Measurements from ENCODE around the gene CD59.
"Not testable (repeated sequence)": the region's sequence is repeated elsewhere in the genome, so short reads cannot be mapped to it uniquely, and the experiment has no call there.

CD59 gene

GRCh38 chr11:33751878-33752277 lies 15.7 kb upstream of the CD59 start:
- H3K27ac ChIP-seq = no peak overlapping the region

DNA sequence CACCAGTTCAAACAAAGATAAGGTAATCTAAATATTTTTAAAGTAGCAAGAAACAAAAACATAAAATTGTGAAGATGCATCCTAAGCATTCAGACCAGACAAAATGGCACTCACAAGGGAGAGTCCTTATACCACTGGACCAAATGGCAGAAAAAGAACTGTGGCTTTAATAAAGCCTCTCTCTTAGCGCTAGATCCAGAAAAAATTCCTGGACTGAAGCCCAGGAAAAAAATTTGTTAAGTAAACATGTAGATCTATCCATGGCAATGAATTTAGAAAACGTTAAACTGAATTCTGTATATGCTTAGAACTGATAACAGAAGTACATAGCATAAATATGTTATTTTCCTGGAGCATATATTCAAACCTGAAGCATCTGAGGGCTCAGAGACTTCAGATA lies 11.8 kb upstream of the CD59 start:
- Histone ChIP-seq H3K27ac (no peak overlapping the region), H3K4me3 (no peak overlapping the region)

More at GRCh38 chr11:33751878-33752277, 15.7 kb upstream of the CD59 start:
- no peak overlapping the region for H3K4me3 ChIP-seq

DNA sequence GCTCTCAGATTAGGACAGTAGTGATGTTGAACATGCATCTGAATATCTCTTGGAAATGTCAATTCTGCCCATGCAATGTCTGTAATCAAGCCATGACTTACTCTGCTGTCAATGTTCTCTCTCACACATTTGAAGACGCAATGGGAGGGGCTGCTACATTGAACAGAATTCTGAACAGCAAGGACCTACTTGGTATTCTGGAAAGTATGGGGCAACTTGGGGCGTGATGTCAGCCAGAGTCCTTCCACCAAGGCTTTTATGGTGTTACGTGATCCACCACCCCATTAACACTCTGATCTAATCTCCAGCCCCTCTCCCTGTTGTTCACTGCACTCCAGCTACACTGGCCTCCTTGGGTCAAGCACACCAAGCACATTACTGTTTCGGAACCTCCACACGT lies 7.1 kb upstream of the CD59 start:
- Histone ChIP-seq H3K4me3 (no peak overlapping the region), H3K27ac (no peak overlapping the region)

DNA sequence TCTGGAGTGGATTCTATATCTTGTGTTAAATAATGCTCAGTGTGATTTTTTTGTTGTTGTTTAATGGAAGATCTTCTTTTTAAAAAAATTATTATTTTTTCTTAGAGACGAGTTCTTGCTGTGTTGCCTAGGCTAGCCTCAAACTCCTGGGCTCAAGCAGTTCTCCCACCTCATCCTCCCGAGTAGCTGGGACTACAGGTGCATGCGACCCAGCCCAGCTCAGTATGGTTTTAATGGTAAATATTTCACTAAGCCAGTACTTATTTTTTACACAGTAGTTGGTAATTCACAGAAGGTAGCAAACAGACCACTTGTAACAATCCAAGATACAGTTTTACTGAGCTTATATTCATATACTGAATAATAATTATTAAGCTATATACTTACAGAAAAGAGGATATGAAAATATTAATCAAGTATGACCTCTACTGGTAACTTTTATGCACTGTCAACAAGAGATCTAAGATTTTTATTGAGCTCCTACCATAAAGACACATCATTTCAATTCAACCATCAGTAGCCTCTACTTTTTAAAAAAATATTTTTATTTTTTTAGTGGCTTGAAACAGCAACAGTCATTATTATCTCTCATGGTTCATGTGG lies 6.1 kb upstream of the CD59 start:
- Histone ChIP-seq H3K27ac (no peak overlapping the region), H3K4me3 (no peak overlapping the region)

- Histone ChIP-seq H3K27ac (no peak overlapping the region), H3K4me3 (no peak overlapping the region)
Measured at GRCh38 chr11:33741806-33742205, 5.6 kb upstream of the CD59 start.

- no peak overlapping the region for H3K4me3 ChIP-seq
- H3K27ac ChIP-seq = peak overlapping the region in 16 of 21 experiments; percentile 85 to 98 (median 94)
Measured at GRCh38 chr11:33737362-33737821, 1.2 kb upstream of the CD59 start.

GRCh38 chr11:33735271-33736147 lies 714 bp downstream of the CD59 start:
- Histone ChIP-seq H3K27ac (peak overlapping the region; percentile 71 to 98 (median 93)), H3K4me3 (peak overlapping the region; percentile 61 to 83 (median 73))

GRCh38 chr11:33734441-33735270 lies 1.6 kb downstream of the CD59 start:
- Histone ChIP-seq H3K4me3 (peak overlapping the region; percentile 61 to 83 (median 73)), H3K27ac (peak overlapping the region; percentile 71 to 98 (median 93))

DNA sequence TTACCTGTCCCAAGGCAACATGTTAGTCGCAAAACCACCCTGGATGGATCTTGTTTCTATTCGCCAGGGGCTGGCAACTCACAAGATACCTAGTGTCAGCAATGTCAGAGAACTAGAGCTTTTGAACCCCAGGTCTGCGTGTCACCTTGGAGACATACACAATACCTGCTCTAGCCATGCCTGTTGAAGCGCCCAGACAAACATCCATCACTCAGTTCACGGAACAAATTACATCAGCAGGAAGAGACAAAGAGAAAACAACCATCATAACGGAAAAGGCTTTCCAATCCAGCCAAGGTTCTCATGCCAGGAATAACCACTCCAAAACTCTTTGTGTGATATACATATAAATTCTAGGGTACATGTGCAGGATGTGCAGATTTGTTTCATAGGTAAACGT lies 2.2 kb downstream of the CD59 start:
- H3K27ac ChIP-seq = peak overlapping the region in 14 of 21 experiments; percentile 5 to 98 (median 93)
- peak overlapping the region; percentile 61 to 83 (median 73) for H3K4me3 ChIP-seq

DNA sequence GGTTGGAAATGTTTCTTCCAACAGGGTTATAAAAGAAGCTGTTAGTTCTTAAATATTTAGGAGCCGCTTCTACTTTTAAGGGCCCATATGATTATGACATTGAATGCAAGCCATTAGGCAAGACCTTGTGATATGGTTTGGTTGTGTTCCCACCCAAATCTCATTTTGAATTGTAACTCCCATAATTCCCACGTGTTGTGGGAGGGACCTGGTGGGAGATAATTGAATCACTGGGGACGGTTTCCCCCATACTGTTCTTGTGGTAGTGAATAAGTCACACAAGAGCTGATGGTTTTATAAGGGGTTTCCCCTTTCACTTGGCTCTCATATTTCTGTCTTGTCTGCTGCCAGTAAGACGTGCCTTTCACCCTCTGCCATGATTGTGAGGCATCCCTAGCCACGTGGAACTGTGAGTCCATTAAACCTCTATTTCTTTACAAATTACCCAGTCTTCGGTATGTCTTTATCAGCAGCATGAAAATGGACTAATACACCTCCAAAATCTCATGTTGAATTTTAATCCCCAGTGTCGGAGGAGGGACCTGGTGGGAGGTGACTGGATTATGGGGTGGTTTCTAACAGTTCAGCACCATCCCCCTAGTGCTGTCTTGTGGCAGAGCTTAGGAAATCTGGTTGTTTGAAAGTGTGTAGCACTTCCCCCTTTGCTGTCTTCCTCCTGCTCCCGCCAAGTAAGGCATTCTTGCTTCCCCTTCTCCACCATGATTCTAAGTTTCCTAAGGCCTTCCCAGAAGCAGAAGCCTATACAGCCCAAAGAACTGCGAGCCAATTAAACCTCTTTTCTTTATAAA lies 4.3 kb downstream of the CD59 start:
- Histone ChIP-seq H3K4me3 (no peak overlapping the region), H3K27ac (peak overlapping the region in 11 of 21 experiments; percentile 4 to 98 (median 38))

DNA sequence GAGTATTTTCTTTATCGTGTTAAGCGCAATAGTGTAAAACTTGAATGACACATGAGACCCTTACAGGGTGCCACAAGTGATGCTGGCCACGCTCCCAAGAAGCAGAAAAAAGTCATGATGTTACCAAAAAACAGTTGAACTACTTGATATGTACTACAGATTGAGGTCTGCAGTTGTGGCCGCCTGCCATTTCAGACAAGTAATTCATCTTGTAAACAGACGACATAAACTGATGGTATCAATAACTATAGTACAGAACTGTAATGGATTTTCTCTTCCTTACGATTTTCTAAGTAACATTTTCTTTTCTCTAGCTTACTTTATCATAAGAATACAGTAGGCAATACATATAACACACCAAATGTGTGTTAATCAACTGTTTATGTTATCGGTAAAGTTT lies 5.5 kb downstream of the CD59 start:
- Histone ChIP-seq H3K27ac (peak overlapping the region in 1 of 21 experiments; percentile 27), H3K4me3 (no peak overlapping the region)

GRCh38 chr11:33729072-33729664 lies 7.1 kb downstream of the CD59 start:
- H3K4me3 ChIP-seq, H3K27ac ChIP-seq: not testable (repeated sequence)

GRCh38 chr11:33727539-33727938 lies 8.7 kb downstream of the CD59 start:
- H3K27ac ChIP-seq, H3K4me3 ChIP-seq: not testable (repeated sequence)

DNA sequence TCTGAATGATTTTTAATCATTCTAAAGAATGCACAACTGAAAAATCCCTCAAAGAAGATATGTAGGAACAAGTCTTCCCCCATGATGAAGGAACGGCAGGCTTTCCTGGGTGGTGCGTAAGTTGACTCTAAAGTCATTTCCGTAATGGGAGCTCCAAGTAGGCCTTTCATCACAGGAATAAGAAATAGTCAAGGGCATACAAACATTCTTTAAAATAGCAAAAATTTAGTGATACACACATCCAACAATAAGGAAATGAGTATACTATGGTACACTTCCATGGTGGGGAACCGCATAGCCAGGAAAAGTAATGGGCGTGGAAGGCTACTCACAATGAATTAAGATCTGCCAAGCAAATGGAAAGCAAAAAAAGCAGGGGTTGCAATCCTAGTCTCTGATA lies 10.7 kb downstream of the CD59 start:
- Histone ChIP-seq H3K4me3 (no peak overlapping the region), H3K27ac (peak overlapping the region in 10 of 21 experiments; percentile 13 to 93 (median 84))

- H3K4me3 ChIP-seq = no peak overlapping the region
- H3K27ac ChIP-seq = peak overlapping the region in 20 of 21 experiments; percentile 58 to 93 (median 82)
Measured at GRCh38 chr11:33724644-33725035, 11.6 kb downstream of the CD59 start.

DNA sequence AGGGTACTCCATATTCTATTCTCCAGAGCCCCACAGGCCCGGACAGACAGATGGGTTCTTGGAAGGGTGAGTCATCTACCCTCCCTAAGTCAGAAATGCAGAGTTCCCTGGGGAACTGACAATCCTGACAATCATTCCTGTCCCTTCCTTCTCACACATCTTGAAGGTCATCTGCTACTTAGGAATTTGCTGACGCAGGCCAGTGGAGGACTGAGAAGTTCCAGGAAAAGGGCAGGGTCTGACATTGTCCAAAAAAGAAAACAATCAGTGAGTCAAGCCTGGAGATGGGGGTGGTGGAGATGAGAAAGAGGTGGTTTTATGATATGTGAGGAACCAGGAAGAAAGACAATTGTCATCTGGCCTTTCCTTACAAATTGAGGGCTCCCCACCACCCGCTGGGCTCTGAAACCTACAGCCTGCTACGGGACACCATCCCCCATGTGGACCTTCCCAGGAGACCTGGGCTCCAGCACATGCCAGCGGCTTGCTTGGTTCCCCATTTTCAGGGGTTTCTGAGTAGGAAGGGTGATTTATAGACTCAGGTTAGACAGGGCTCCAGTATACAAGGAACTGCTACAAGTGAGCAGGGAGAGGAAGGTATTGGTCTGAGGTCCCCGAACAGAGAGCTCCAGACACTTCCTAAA lies 12.9 kb downstream of the CD59 start:
- no peak overlapping the region for H3K4me3 ChIP-seq

DNA sequence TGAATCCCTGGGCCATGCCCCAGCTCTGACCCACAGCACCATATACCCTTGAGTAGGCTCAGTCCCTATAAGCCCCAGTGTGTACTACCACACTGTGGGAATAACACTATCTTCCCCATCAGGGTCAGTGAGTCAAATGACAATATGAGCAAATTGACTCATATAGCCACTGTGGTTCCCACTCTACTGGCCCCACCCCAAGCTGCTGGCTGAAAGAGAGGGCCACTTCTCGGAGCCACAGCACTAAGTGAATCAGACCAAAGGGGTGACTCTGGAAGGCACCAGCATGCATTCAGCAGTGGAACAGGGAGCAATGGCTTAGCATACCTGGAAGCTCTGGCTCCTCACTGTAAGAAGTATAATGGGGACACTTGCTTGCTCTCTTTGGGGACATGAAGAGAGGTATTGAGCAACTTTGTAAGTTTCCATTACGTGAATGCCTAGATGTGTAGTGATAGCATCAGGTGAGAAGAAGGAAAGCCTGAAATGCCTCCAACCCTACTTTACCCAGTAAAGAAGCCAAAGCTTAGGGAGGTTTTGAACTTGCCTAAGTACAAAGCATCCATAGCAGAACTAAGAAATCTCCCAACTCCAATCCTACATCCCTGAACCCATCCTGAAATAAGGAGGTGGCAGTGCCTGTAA lies 13.5 kb downstream of the CD59 start:
- Histone ChIP-seq H3K27ac (peak overlapping the region in 20 of 21 experiments; percentile 58 to 93 (median 82)), H3K4me3 (no peak overlapping the region)

More for the DNA sequence above, 12.9 kb downstream of the CD59 start:
- peak overlapping the region in 20 of 21 experiments; percentile 58 to 93 (median 82) for H3K27ac ChIP-seq

DNA sequence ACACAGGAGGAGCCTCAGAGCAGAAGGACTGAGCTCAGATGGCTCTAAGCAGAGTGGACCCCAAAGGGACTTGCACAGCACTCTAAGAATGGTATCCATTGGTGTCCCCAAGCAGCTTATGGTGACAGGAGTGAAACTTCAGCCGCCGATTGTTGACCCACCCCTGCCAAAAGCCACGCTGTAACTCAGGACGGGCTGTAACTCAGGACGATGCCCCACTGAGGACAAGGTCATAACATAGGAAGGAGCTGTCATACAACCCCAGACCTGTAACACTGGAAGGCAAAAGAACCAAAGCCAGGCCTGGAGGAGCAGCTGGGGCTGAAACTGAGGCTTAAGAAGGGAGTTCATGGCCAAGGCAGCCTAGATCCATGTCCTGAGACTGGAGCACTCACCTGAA lies 14.2 kb downstream of the CD59 start:
- Histone ChIP-seq H3K4me3 (no peak overlapping the region), H3K27ac (peak overlapping the region; percentile 25 to 93 (median 82))

Measured in skin epidermis (tissue), 12 donors.